Measurements from ENCODE around the gene TECPR1. TPM values are rescaled to one million over a fixed set of nuclear protein-coding genes. Genes with fewer than 3 reads are reported as not detected.

Gene TECPR1
- total RNA-seq, 1 donor from 2014 or later = 55.2 TPM

DNA sequence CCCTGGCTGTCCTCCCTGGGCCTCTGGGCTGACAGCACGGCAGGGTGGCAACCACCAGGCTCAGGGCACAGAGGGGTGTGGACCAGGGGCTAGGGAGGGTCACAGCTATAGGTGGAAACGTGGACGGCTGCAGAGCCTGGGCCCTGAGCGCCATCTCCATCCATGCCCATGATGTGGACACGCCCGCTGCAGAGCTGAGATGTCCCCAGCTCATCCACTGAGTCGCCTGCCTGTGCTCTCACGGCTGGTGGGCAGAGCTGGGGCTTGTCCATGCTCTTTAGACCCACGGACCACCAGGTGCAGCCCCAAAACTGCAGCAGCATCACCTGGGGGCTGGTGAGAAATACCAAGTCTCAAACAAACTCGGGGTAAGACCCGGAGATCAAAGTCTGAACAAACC lies 16.1 kb downstream of the TECPR1 start:
- DNase-seq (no peak), ATAC-seq (no peak)
- no peaks in the 10 kb centered on the region for H3K4me1 ChIP-seq
- H3K27ac ChIP-seq = no peak overlapping the region
- TF ChIP-seq, protein P1, sequence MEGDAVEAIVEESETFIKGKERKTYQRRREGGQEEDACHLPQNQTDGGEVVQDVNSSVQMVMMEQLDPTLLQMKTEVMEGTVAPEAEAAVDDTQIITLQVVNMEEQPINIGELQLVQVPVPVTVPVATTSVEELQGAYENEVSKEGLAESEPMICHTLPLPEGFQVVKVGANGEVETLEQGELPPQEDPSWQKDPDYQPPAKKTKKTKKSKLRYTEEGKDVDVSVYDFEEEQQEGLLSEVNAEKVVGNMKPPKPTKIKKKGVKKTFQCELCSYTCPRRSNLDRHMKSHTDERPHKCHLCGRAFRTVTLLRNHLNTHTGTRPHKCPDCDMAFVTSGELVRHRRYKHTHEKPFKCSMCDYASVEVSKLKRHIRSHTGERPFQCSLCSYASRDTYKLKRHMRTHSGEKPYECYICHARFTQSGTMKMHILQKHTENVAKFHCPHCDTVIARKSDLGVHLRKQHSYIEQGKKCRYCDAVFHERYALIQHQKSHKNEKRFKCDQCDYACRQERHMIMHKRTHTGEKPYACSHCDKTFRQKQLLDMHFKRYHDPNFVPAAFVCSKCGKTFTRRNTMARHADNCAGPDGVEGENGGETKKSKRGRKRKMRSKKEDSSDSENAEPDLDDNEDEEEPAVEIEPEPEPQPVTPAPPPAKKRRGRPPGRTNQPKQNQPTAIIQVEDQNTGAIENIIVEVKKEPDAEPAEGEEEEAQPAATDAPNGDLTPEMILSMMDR (IDR thresholded peaks at IDR 0.05) = no peak
- H3K4me3 ChIP-seq = no peak overlapping the region
- intact Hi-C loops (cut with DNase I) = no loop called here
- no peaks in the 10 kb centered on the region for H3K9me3 ChIP-seq
- H3K27me3 ChIP-seq = no peaks in the 10 kb centered on the region
- peaks cover 49% of the 10 kb centered on the region for H3K36me3 ChIP-seq

DNA sequence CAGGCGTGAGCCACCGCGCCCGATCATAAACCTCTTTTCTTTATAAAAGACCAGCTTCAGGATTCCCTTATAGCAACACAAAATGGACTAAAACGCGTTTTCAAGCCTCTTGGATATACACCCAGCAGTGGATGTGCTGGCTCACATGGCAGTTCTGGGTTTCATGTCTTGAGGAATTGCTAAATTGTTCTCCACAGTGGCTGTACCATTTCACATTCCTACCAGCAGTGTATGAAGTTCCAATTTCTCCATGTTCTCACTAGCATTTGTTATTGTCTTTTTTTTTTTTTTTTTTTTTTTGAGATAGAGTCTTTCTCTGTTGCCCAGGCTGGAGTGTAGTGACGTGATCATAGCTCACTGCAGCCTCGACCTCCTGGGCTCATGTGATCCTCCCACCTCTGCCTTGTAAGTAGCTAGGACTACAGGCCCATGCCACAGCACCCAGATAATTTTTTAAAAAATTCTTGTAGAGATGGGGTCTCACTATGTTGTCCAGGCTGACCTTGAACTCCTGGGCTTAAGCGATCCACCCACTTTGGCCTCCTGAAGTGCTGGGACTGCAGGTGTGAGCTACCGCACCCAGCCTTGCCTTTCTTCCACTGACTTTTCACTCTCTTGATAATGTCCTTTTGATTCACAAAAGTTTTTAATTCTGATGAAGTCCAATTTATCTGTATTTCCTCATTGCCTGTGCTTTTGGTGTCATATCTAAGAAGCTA lies 17.4 kb downstream of the TECPR1 start:
- H3K27me3 ChIP-seq = no peaks in the 10 kb centered on the region
- no peak overlapping the region for H3K4me3 ChIP-seq
- ATAC-seq (no peak), DNase-seq (no peak)
- no peak overlapping the region for H3K27ac ChIP-seq
- TF ChIP-seq, protein P1 (IDR thresholded peaks at IDR 0.05) = no peak
- H3K36me3 ChIP-seq = peaks cover 45% of the 10 kb centered on the region
- intact Hi-C loops (cut with DNase I) = no loop called here
- H3K9me3 ChIP-seq = no peaks in the 10 kb centered on the region
- no peaks in the 10 kb centered on the region for H3K4me1 ChIP-seq

DNA sequence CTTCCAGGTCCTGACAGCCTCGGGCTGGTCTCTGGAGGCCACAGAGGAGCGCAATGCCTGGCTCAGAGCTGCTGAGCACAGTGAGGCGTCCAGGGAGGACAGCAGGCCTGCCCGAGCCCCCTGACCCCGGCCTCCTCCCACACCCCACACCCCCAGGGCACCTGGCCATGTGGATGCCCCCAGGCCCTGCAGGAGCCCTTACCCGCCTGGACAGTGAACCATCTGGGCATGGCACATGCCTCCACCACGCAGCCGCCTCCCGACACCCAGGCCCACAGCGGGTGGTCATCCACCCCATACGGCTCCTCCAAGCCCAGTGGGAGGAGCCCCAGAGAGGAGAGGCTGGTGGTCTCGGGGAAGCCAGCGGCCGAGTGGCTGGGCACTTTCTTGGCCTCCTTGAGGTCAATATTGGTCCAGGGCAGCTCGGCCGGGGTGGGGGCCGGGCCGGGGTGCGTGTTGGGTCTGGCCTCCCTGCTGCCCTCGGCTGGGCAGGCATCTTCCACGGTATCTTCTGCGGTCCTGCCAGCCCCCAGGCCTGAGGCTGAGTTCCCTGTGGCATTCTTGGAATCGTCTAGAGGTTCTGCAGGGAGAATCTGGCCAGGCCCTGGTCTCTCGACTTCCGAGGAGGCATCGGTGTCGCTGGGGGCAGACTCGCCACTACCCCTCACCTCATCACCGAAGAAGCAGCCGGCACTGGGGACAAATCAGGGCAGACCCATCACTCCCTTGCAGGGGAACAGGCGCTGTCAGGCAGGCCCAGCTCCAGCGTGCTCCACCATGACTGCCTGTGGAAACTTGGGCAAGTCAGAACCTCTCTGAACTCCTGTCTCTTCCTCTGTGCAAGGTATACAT lies 18.6 kb downstream of the TECPR1 start:
- no peaks in the 10 kb centered on the region for H3K4me1 ChIP-seq
- H3K27ac ChIP-seq = no peak overlapping the region
- no peaks in the 10 kb centered on the region for H3K9me3 ChIP-seq
- TF ChIP-seq, protein P1 (IDR thresholded peaks at IDR 0.05) = no peak
- no peak overlapping the region for H3K4me3 ChIP-seq
- DNase-seq (no peak), ATAC-seq (no peak)
- peaks cover 38% of the 10 kb centered on the region for H3K36me3 ChIP-seq
- intact Hi-C loops (cut with DNase I) = no loop called here
- H3K27me3 ChIP-seq = no peaks in the 10 kb centered on the region

DNA sequence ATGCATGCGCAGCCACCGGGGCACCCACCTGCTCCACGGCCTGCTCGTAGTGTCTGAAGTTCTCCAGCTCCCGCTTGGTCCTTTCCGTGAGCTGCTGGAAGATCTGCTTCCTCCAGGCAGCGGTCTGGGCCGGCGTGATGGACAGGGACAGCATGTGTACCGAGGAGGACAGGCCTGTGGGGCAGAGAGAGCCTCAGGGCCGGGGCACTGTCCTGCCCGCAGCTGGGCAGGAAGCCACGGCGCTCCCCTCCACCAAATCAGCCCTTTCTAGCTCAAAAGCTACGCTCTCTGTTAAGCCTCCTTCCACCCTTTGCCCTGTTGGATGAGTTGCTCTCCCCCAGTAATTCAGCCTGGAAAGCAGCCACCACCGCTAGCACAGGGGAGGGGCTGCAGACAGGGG lies 19.2 kb downstream of the TECPR1 start:
- Histone ChIP-seq H3K9me3 (no peaks in the 10 kb centered on the region), H3K27ac (no peak overlapping the region), H3K27me3 (no peaks in the 10 kb centered on the region), H3K4me3 (no peak overlapping the region), H3K4me1 (no peaks in the 10 kb centered on the region), H3K36me3 (peaks cover 39% of the 10 kb centered on the region)
- ATAC-seq (no peak), DNase-seq (no peak)
- TF ChIP-seq, protein P1 (IDR thresholded peaks at IDR 0.05) = no peak
- intact Hi-C loops (cut with DNase I) = no loop called here

DNA sequence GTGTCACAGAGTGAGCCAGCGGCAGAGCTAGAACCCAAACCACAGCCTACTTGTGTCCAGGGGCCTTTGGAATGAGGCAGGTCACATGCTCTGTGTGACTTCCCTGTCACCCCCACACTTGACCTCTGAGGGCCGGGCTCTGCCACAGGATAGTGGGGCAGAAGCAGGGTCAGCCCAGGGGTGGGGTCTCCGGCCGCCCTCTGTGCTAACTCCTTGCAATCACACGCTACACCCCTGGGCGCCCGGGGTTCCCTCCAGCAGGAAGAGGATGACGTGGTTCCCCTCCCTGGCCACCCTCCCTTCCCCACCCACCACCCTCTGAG lies 19.8 kb downstream of the TECPR1 start:
- Histone ChIP-seq H3K36me3 (peaks cover 44% of the 10 kb centered on the region), H3K9me3 (no peaks in the 10 kb centered on the region), H3K4me1 (no peaks in the 10 kb centered on the region), H3K4me3 (no peak overlapping the region), H3K27me3 (no peaks in the 10 kb centered on the region), H3K27ac (no peak overlapping the region)
- no peak for DNase-seq
- TF ChIP-seq, protein P1 (IDR thresholded peaks at IDR 0.05) = no peak
- intact Hi-C loops (cut with DNase I) = no loop called here
- ATAC-seq = no peak
